Measurements from ENCODE around the gene PHOSPHO1.
A peak's percentile ranks its signal among the peaks of the same experiment; 100 is the strongest.

PHOSPHO1 gene

GRCh38 chr17:49216953-49217650, 13.5 kb downstream of the PHOSPHO1 start:
- H3K36me3 ChIP-seq (ENCODE audit: insufficient read depth, low read length), result no peaks in the 10 kb centered on the region
- no peak overlapping the region for H3K4me3 ChIP-seq (ENCODE audit: low read depth in 1 of 2, low read length in 2 of 2)
- H3K4me1 ChIP-seq (ENCODE audit: insufficient read depth, low read length), result peaks cover 6% of the 10 kb centered on the region
- H3K27me3 ChIP-seq (ENCODE audit: control insufficient read depth in 1 of 2, insufficient read depth in 2 of 2, low read length in 2 of 2), result peaks cover 0 to 14% of the 10 kb centered on the region in 2 donors
- no peaks in the 10 kb centered on the region for H3K9me3 ChIP-seq (ENCODE audit: low read length)
- H3K27ac ChIP-seq (ENCODE audit: low read depth, low read length), result no peak overlapping the region
- no peak overlapping the region for H3K9ac ChIP-seq (ENCODE audit: low read length)

GRCh38 chr17:49216482-49216881, 14.1 kb downstream of the PHOSPHO1 start:
- Histone ChIP-seq H3K9me3 (ENCODE audit: low read length) (no peaks in the 10 kb centered on the region), H3K4me3 (ENCODE audit: low read depth in 1 of 2, low read length in 2 of 2) (no peak overlapping the region), H3K4me1 (ENCODE audit: insufficient read depth, low read length) (peaks cover 6% of the 10 kb centered on the region), H3K9ac (ENCODE audit: low read length) (no peak overlapping the region), H3K27me3 (ENCODE audit: control insufficient read depth in 1 of 2, insufficient read depth in 2 of 2, low read length in 2 of 2) (peaks cover 0 to 14% of the 10 kb centered on the region in 2 donors), H3K36me3 (ENCODE audit: insufficient read depth, low read length) (no peaks in the 10 kb centered on the region), H3K27ac (ENCODE audit: low read depth, low read length) (no peak overlapping the region)

- peaks cover 6% of the 10 kb centered on the region for H3K4me1 ChIP-seq (ENCODE audit: insufficient read depth, low read length)
- H3K27ac ChIP-seq (ENCODE audit: low read depth, low read length), result no peak overlapping the region
- no peak overlapping the region for H3K9ac ChIP-seq (ENCODE audit: low read length)
- H3K36me3 ChIP-seq (ENCODE audit: insufficient read depth, low read length), result no peaks in the 10 kb centered on the region
- no peaks in the 10 kb centered on the region for H3K9me3 ChIP-seq (ENCODE audit: low read length)
- H3K4me3 ChIP-seq (ENCODE audit: low read depth in 1 of 2, low read length in 2 of 2), result no peak overlapping the region
- peaks cover 0 to 17% of the 10 kb centered on the region in 2 donors for H3K27me3 ChIP-seq (ENCODE audit: control insufficient read depth in 1 of 2, insufficient read depth in 2 of 2, low read length in 2 of 2)
These were observed 15.8 kb downstream of the PHOSPHO1 start for GRCh38 chr17:49214676-49215360.

GRCh38 chr17:49213847-49214246, 16.7 kb downstream of the PHOSPHO1 start:
- Histone ChIP-seq H3K9me3 (ENCODE audit: low read length) (no peaks in the 10 kb centered on the region), H3K9ac (ENCODE audit: low read length) (no peak overlapping the region), H3K27ac (ENCODE audit: low read depth, low read length) (no peak overlapping the region), H3K36me3 (ENCODE audit: insufficient read depth, low read length) (no peaks in the 10 kb centered on the region), H3K27me3 (ENCODE audit: control insufficient read depth in 1 of 2, insufficient read depth in 2 of 2, low read length in 2 of 2) (peaks cover 0 to 8% of the 10 kb centered on the region in 2 donors), H3K4me3 (ENCODE audit: low read depth in 1 of 2, low read length in 2 of 2) (no peak overlapping the region), H3K4me1 (ENCODE audit: insufficient read depth, low read length) (peaks cover 6% of the 10 kb centered on the region)

GRCh38 chr17:49213399-49213798, 17.2 kb downstream of the PHOSPHO1 start:
- Histone ChIP-seq H3K27ac (ENCODE audit: low read depth, low read length) (no peak overlapping the region), H3K9ac (ENCODE audit: low read length) (no peak overlapping the region), H3K9me3 (ENCODE audit: low read length) (no peaks in the 10 kb centered on the region), H3K27me3 (ENCODE audit: control insufficient read depth in 1 of 2, insufficient read depth in 2 of 2, low read length in 2 of 2) (peaks cover 0 to 8% of the 10 kb centered on the region in 2 donors), H3K4me1 (ENCODE audit: insufficient read depth, low read length) (peaks cover 6% of the 10 kb centered on the region), H3K4me3 (ENCODE audit: low read depth in 1 of 2, low read length in 2 of 2) (no peak overlapping the region), H3K36me3 (ENCODE audit: insufficient read depth, low read length) (no peaks in the 10 kb centered on the region)

GRCh38 chr17:49210158-49211029, 20.2 kb downstream of the PHOSPHO1 start, which contains the start of the genes ABI3 and GNGT2:
Gene ABI3, plus strand, starts transcription at chr17:49210707. Its CDS starts 18 bp downstream, at chr17:49210725.
Gene GNGT2, minus strand, starts transcription at chr17:49210574. Its CDS starts 3,152 bp downstream, at chr17:49207422.
- H3K9me3 ChIP-seq (ENCODE audit: low read length), result no peaks in the 10 kb centered on the region
- no peak within 1 kb of the TSS for H3K9ac ChIP-seq (ENCODE audit: low read length)
- H3K4me1 ChIP-seq (ENCODE audit: insufficient read depth, low read length), result no peaks in the 10 kb centered on the region
- H3K27me3 ChIP-seq (ENCODE audit: control insufficient read depth in 1 of 2, insufficient read depth in 2 of 2, low read length in 2 of 2), result peaks cover 0 to 8% of the 10 kb centered on the region in 2 donors
- H3K36me3 ChIP-seq (ENCODE audit: insufficient read depth, low read length), result no peaks in the 10 kb centered on the region
- peak within 1 kb of the TSS in 1 of 2 donors; percentile 16 for H3K4me3 ChIP-seq (ENCODE audit: low read depth in 1 of 2, low read length in 2 of 2)
- H3K27ac ChIP-seq (ENCODE audit: low read depth, low read length), result peak within 1 kb of the TSS; percentile 9

GRCh38 chr17:49209061-49209571, 21.5 kb downstream of the PHOSPHO1 start:
- no peak overlapping the region for H3K9ac ChIP-seq (ENCODE audit: low read length)
- H3K27ac ChIP-seq (ENCODE audit: low read depth, low read length), result no peak overlapping the region
- H3K27me3 ChIP-seq (ENCODE audit: control insufficient read depth in 1 of 2, insufficient read depth in 2 of 2, low read length in 2 of 2), result peaks cover 0 to 8% of the 10 kb centered on the region in 2 donors
- no peaks in the 10 kb centered on the region for H3K9me3 ChIP-seq (ENCODE audit: low read length)
- no peaks in the 10 kb centered on the region for H3K36me3 ChIP-seq (ENCODE audit: insufficient read depth, low read length)
- H3K4me1 ChIP-seq (ENCODE audit: insufficient read depth, low read length), result no peaks in the 10 kb centered on the region
- H3K4me3 ChIP-seq (ENCODE audit: low read depth in 1 of 2, low read length in 2 of 2), result no peak overlapping the region

- H3K9me3 ChIP-seq (ENCODE audit: low read length), result no peaks in the 10 kb centered on the region
- no peak overlapping the region for H3K9ac ChIP-seq (ENCODE audit: low read length)
- H3K4me1 ChIP-seq (ENCODE audit: insufficient read depth, low read length), result no peaks in the 10 kb centered on the region
- no peak overlapping the region for H3K27ac ChIP-seq (ENCODE audit: low read depth, low read length)
- no peak overlapping the region for H3K4me3 ChIP-seq (ENCODE audit: low read depth in 1 of 2, low read length in 2 of 2)
- H3K27me3 ChIP-seq (ENCODE audit: control insufficient read depth in 1 of 2, insufficient read depth in 2 of 2, low read length in 2 of 2), result no peaks in the 10 kb centered on the region
- no peaks in the 10 kb centered on the region for H3K36me3 ChIP-seq (ENCODE audit: insufficient read depth, low read length)
These were observed 26.1 kb downstream of the PHOSPHO1 start for GRCh38 chr17:49204516-49204915.

GRCh38 chr17:49203796-49204195, 26.8 kb downstream of the PHOSPHO1 start:
- Histone ChIP-seq H3K27ac (ENCODE audit: low read depth, low read length) (no peak overlapping the region), H3K4me3 (ENCODE audit: low read depth in 1 of 2, low read length in 2 of 2) (no peak overlapping the region), H3K27me3 (ENCODE audit: control insufficient read depth in 1 of 2, insufficient read depth in 2 of 2, low read length in 2 of 2) (no peaks in the 10 kb centered on the region), H3K9ac (ENCODE audit: low read length) (no peak overlapping the region), H3K4me1 (ENCODE audit: insufficient read depth, low read length) (no peaks in the 10 kb centered on the region), H3K9me3 (ENCODE audit: low read length) (no peaks in the 10 kb centered on the region), H3K36me3 (ENCODE audit: insufficient read depth, low read length) (no peaks in the 10 kb centered on the region)

- H3K9ac ChIP-seq (ENCODE audit: low read length), result no peak overlapping the region
- no peaks in the 10 kb centered on the region for H3K27me3 ChIP-seq (ENCODE audit: control insufficient read depth in 1 of 2, insufficient read depth in 2 of 2, low read length in 2 of 2)
- no peaks in the 10 kb centered on the region for H3K4me1 ChIP-seq (ENCODE audit: insufficient read depth, low read length)
- no peak overlapping the region for H3K4me3 ChIP-seq (ENCODE audit: low read depth in 1 of 2, low read length in 2 of 2)
- no peaks in the 10 kb centered on the region for H3K36me3 ChIP-seq (ENCODE audit: insufficient read depth, low read length)
- H3K9me3 ChIP-seq (ENCODE audit: low read length), result no peaks in the 10 kb centered on the region
- no peak overlapping the region for H3K27ac ChIP-seq (ENCODE audit: low read depth, low read length)
These were observed 29.1 kb downstream of the PHOSPHO1 start for GRCh38 chr17:49201481-49201927.

All from muscle layer of colon (tissue), 2 donors.